Neural progenitor cell (in vitro differentiated cells): ENCODE measurements around the gene ZP4. TPM values are rescaled to one million over a fixed set of nuclear protein-coding genes. Genes with fewer than 3 reads are reported as not detected.
A peak's percentile ranks its signal among the peaks of the same experiment; 100 is the strongest.

ENCODE experiments used
- DNase-seq: peaks from one replicate; pipeline ENCODE4 v3.0.0-alpha.2; 2016; ENCODE audit warnings: low spot score
- H2AFZ ChIP-seq: fragments of 200-600 bp; sonication (generic); replicated peaks from 2 replicates; pipeline ENCODE4 v1.6.1; 2016; ENCODE audit warnings: antibody characterized with exemption
- H3F3A ChIP-seq: fragments of 200-600 bp; sonication (generic); 2 replicates; pipeline ENCODE4 v1.6.1; 2016; ENCODE audit warnings: antibody characterized with exemption, low read depth
- H3K27ac ChIP-seq: fragments of 200-600 bp; sonication (generic); 2 replicates; pipeline ENCODE4 v1.5.1; 2016; ENCODE audit warnings: mild to moderate bottlenecking
- H3K27me3 ChIP-seq: fragments of 200-600 bp; sonication (generic); 2 replicates; pipeline ENCODE4 v1.6.1; 2016; ENCODE audit warnings: mild to moderate bottlenecking, moderate library complexity
- H3K36me3 ChIP-seq: fragments of 200-600 bp; sonication (generic); 2 replicates; pipeline ENCODE4 v1.5.1; 2016
- H3K4me1 ChIP-seq: fragments of 200-600 bp; sonication (generic); 2 replicates; pipeline ENCODE4 v1.6.1; 2016; ENCODE audit warnings: mixed run types
- H3K4me2 ChIP-seq: fragments of 200-600 bp; sonication (generic); 2 replicates; pipeline ENCODE4 v1.6.1; 2016
- H3K4me3 ChIP-seq: fragments of 200-600 bp; sonication (generic); 2 replicates; pipeline ENCODE4 v1.5.1; 2016
- H3K79me2 ChIP-seq: fragments of 200-600 bp; sonication (generic); 2 replicates; pipeline ENCODE4 v1.6.1; 2016; ENCODE audit warnings: low read depth
- H3K9ac ChIP-seq: fragments of 200-600 bp; sonication (generic); 2 replicates; pipeline ENCODE4 v1.6.1; 2016
- H3K9me3 ChIP-seq: fragments of 200-600 bp; sonication (generic); 2 replicates; pipeline ENCODE4 v1.5.1; 2016; ENCODE audit warnings: low read depth
- H4K20me1 ChIP-seq: fragments of 200-600 bp; sonication (generic); 2 replicates; pipeline ENCODE4 v1.6.1; 2016; ENCODE audit warnings: low read depth
- H3K27ac Mint-ChIP-seq: 3 replicates; pipeline ENCODE4 v1.8.0; 2021; ENCODE audit warnings: mixed read lengths
- H3K27me3 Mint-ChIP-seq: 2 replicates; pipeline ENCODE4 v1.8.0; 2022; ENCODE audit warnings: low read depth, mild to moderate bottlenecking, inconsistent platforms, moderate library complexity, mixed read lengths; ENCODE audit not compliant: insufficient read depth
- H3K36me3 Mint-ChIP-seq: 3 replicates; pipeline ENCODE4 v1.8.0; 2021; ENCODE audit warnings: mixed read lengths
- H3K4me1 Mint-ChIP-seq: 3 replicates; pipeline ENCODE4 v1.8.0; 2021; ENCODE audit warnings: mixed read lengths
- H3K4me3 Mint-ChIP-seq: 3 replicates; pipeline ENCODE4 v1.8.0; 2021; ENCODE audit warnings: mild to moderate bottlenecking, moderate library complexity, mixed read lengths
- H3K9me3 Mint-ChIP-seq: 3 replicates; pipeline ENCODE4 v1.8.0; 2020; ENCODE audit warnings: mixed read lengths
- CTCF ChIP-seq: fragments of 200-600 bp; sonication (generic); IDR thresholded peaks from 2 replicates; pipeline ENCODE4 v1.5.1; 2017; ENCODE audit warnings: antibody characterized with exemption, mild to moderate bottlenecking
- EZH2 ChIP-seq: fragments of 200-600 bp; sonication (generic); IDR thresholded peaks from 2 replicates; pipeline ENCODE4 v1.6.1; 2017; ENCODE audit warnings: antibody characterized with exemption, mild to moderate bottlenecking, moderate library complexity
- EZH2phosphoT487 ChIP-seq: fragments of 200-600 bp; sonication (generic); IDR thresholded peaks from 2 replicates; pipeline ENCODE4 v1.6.1; 2017; ENCODE audit warnings: antibody characterized with exemption
- total RNA-seq: library from RNA; depleted of rRNA; stranded (reverse); fragments of >200 nt; gene quantifications from 2 replicates; pipeline ENCODE4 v1.2.3, GENCODE V29; 2015; ENCODE audit warnings: low replicate concordance

Gene ZP4
- total RNA-seq, 1 donor from 2014 or later, result not detected

DNA sequence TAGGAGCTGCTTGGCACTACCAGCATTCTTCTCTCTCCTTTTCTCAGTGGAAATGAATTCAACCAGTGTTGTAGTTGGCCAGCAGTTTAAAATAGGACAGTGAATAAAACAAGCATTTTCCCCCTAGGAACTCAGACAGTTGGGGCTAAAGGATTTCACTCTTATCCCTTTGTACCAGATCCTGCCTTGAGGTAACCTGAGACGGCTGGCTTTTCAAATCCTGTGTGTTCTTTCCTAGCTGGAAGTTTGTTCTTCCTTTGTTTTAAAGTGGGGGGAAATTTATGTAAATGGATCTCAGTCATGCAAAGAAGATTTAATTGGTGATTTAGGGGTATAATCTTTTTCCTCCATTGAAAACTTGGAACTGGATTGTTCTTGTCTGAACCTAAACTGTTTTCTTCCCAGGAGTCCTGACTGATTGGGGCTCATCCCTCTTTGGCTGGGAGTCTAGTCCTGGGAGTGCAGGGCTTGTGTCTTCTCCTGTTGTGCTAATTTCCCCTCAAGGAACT is 23.3 kb downstream of the ZP4 start:
- TF ChIP-seq EZH2phosphoT487, result peak; percentile 74
- TF ChIP-seq CTCF, result no peak
- H3K27me3 Mint-ChIP-seq, result peaks cover 3% of the 10 kb centered on the region

DNA sequence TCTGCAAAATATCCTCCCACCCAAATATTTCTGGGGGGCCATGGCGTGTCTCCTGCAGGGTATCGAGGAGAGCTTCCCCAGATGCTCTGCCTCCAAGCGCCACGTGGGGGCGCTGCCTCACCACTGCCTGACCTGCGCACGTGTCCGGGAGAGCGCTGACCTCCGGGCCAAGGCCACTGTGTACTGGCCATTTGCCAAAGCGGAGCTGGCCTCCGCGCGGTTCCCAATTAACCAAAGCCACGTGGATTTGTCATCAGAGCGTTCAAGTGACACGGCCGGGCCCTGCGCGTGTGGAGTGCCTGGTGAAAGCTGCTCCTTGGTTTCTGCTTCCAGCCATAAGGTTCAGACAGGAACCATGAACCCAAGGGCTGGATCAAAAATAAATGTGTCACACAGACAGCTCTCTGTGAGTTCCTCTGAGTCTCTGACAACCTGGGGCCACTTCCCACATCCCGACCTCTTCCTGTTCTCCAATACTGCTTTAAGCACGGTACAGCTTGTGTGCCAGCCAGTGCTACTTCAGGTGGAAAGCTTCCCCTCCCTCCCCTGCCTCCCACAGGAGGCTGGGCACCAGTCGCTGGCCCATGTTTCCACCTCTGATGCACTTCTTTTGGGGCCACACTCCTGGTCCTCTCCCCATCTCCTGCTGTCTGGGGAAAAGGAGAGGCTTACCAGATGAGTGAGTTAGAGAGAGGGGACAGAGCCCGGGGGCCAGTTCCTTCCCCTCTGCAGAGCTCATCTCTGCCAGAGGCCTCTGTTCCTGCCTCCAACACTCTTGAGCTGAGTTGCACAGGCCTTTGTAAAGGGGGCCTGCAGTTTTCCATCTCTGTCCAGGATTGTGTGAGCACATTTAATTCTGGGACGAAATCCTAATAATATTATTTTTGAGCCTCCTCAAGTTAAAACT is 26.1 kb downstream of the ZP4 start:
- H3K4me2 ChIP-seq, result no peak overlapping the region

More for the DNA sequence above, 23.3 kb downstream of the ZP4 start:
- H3K4me3 Mint-ChIP-seq, result no peak overlapping the region
- H3K36me3 ChIP-seq, result no peaks in the 10 kb centered on the region
- peaks cover 7% of the 10 kb centered on the region for H3K9me3 Mint-ChIP-seq
- no peaks in the 10 kb centered on the region for H3K79me2 ChIP-seq
- peaks cover 7% of the 10 kb centered on the region for H3K27me3 ChIP-seq
- H3K4me1 Mint-ChIP-seq, result peaks cover 23% of the 10 kb centered on the region
- no peak overlapping the region for H3K9ac ChIP-seq
- H3K27ac ChIP-seq, result peak overlapping the region; percentile 52
- peaks cover 28% of the 10 kb centered on the region for H3F3A ChIP-seq
- H2AFZ ChIP-seq, result no peak overlapping the region
- peak overlapping the region; percentile 21 for H3K4me2 ChIP-seq
- peak; percentile 82 for DNase-seq
- peaks cover 13% of the 10 kb centered on the region for H3K4me1 ChIP-seq
- H3K36me3 Mint-ChIP-seq, result no peaks in the 10 kb centered on the region
- H3K27ac Mint-ChIP-seq, result no peak overlapping the region
- H3K4me3 ChIP-seq, result no peak overlapping the region
- H3K9me3 ChIP-seq, result no peaks in the 10 kb centered on the region
- H4K20me1 ChIP-seq, result no peaks in the 10 kb centered on the region

GRCh38 chr1:237863234-237863633 is 27.5 kb downstream of the ZP4 start:
- Histone ChIP-seq H3K27me3 (peaks cover 7% of the 10 kb centered on the region), H3K27ac (no peak overlapping the region), H3K4me1 (peaks cover 12% of the 10 kb centered on the region), H2AFZ (no peak overlapping the region), H3K36me3 (no peaks in the 10 kb centered on the region), H3K4me2 (no peak overlapping the region), H3K9ac (no peak overlapping the region), H3K79me2 (no peaks in the 10 kb centered on the region), H3F3A (peaks cover 26% of the 10 kb centered on the region), H3K4me3 (no peak overlapping the region), H4K20me1 (no peaks in the 10 kb centered on the region), H3K9me3 (no peaks in the 10 kb centered on the region)
- H3K36me3 Mint-ChIP-seq, result no peaks in the 10 kb centered on the region
- no peak for DNase-seq
- H3K27ac Mint-ChIP-seq, result no peak overlapping the region
- H3K4me3 Mint-ChIP-seq, result no peak overlapping the region
- H3K27me3 Mint-ChIP-seq, result peaks cover 4% of the 10 kb centered on the region
- H3K4me1 Mint-ChIP-seq, result peaks cover 17% of the 10 kb centered on the region
- no peaks in the 10 kb centered on the region for H3K9me3 Mint-ChIP-seq
- TF ChIP-seq CTCF (no peak), EZH2phosphoT487 (no peak), EZH2 (no peak)

More for the DNA sequence above, 26.1 kb downstream of the ZP4 start:
- Mint-ChIP-seq H3K4me3 (peak overlapping the region; percentile 73), H3K27me3 (peaks cover 6% of the 10 kb centered on the region), H3K4me1 (peaks cover 17% of the 10 kb centered on the region), H3K27ac (no peak overlapping the region), H3K9me3 (no peaks in the 10 kb centered on the region), H3K36me3 (no peaks in the 10 kb centered on the region)
- Histone ChIP-seq H4K20me1 (no peaks in the 10 kb centered on the region), H3K27me3 (peaks cover 7% of the 10 kb centered on the region), H3K4me1 (peaks cover 13% of the 10 kb centered on the region), H3K27ac (no peak overlapping the region), H3F3A (peaks cover 28% of the 10 kb centered on the region), H3K36me3 (no peaks in the 10 kb centered on the region), H3K4me3 (no peak overlapping the region), H3K9me3 (no peaks in the 10 kb centered on the region), H3K9ac (no peak overlapping the region), H2AFZ (no peak overlapping the region), H3K79me2 (no peaks in the 10 kb centered on the region)
- TF ChIP-seq CTCF (peak; percentile 97), EZH2 (no peak)
- peak; percentile 83 for DNase-seq
